Right kidney (tissue), 1 donor: Measurements from ENCODE around the gene PDZD7.
"Not testable (repeated sequence)": the region's sequence is repeated elsewhere in the genome, so short reads cannot be mapped to it uniquely, and the experiment has no call there.

Experiments used
- DNase-seq: peaks from one replicate; pipeline ENCODE4 v3.0.0-alpha.2; 2016

The PDZD7 gene

DNA sequence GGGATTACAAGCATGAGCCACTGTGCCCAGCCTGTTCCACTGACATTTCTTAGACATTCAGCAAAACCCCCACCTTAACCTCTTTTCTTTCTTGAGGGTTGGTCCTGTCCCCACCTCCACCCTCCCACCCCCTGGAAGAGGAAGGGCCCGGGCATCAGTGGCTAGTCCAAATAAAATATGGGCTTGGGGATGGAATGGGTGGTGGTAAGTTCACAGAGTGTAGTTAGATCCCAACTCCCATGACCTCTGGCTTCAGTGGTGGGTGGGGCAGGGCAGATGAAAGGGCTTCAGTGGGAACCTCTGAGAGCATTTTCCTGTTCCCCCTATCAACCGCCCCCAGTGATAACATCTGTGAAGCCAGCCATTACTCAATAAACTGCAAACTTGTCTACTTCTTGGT, 9.9 kb upstream of the PDZD7 start:
- DNase-seq: no peak

DNA sequence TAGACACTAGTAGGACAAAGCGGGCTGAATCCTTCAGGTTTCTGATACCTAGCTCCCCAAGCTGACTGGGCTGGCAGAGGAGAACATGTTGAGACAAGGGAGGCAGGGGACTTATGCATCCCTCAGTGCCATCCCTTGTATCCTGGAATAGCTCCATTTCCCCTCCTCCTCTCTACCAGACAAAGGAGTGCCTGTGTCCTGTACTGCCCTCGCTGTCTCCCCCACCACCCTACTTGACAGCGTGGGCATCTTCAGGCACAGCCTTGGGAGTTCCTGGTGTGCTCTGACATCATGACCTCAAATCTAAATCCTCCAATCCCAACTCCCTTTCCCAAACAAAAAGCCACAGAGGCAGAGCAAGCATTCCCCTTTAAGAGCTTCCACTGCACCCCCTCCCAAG, 9.1 kb upstream of the PDZD7 start:
- DNase-seq: no peak

DNA sequence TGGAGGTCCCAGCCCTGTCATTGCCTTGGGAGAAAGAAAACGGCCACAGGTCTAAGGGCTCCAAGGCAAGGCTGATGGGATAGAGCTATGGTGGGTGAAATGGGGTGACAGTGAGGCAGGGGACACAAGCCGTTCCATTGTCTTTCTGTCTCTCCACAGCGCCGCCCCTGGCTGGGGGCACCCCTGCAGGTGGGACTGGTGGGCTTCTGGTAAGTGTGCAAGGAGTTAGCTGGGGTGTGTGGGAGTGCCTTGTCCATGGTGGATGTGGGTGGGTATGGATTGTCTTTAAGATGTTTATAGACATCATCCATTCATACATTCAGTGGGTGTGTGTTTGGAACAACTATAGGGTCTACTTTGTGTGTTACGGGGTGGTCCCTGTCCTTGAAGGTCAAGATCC, 7.6 kb upstream of the PDZD7 start:
- DNase-seq: no peak

DNA sequence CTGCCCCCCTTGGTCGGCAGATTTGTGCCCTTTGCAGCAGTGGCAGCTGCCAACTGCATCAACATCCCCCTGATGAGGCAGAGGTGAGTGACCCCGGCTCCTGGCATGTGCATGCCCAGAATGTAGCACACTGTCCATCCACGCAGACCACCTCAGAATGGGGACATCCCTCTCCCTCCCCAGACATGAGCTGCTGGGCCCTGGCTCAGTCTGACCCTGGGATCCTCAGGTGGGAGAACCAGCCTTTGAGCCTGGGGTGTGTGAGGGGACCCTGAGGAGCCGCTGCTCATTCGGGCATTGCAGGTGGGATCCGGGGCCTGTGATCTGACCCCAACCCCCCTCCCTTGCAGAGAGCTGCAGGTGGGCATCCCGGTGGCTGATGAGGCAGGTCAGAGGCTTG, 5.8 kb upstream of the PDZD7 start:
- no peak for DNase-seq

DNA sequence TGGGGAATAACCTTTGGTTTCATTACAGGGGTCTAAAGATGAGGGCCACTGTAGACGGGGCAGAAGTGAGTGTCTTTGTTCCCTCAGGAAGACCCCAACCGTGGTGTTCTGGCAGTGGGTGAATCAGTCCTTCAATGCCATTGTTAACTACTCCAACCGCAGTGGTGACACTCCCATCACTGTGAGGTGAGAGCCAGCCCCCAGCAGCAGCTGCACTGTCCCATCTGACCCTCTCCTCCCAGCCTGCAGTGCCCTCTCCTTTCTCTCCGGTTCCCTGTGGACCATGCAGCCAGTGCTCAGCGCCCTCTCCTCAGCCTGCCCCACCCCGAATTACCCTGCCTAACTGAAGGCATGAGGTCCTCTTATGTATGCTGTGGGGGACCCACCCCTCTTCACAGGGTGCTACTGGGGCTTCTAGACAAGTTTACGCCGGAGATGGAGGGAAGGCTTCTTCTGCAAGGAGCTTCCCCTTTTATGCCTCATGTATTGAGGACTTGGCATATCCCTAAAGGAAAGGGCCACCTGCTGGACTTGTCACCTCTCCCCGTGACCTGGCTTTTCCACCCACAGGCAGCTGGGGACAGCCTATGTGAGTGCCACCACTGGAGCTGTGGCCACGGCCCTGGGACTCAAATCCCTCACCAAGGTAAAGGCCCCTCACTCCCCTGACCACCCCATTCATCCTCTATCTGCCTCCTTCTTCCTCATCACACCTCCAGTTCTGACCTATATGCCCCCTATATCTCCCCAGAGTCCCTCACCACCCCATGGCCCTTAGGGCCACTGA, 5.2 kb upstream of the PDZD7 start:
- DNase-seq: no peak

DNA sequence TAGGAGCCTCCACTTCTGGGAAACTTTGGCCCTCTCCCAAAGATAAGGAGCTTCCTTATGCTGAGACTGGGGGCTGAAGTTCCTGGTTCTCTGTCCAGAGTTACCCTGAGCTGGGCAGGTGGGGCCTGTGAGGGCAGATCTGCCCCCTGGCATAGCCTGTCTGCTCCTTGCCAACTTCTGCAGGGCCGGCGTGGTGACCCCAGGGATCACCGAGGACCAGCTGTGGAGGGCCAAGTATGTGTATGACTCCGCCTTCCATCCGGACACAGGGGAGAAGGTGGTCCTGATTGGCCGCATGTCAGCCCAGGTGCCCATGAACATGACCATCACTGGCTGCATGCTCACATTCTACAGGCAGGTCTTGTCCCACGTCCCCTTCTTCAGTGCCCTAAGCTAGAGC, 4.4 kb upstream of the PDZD7 start:
- DNase-seq: no peak

DNA sequence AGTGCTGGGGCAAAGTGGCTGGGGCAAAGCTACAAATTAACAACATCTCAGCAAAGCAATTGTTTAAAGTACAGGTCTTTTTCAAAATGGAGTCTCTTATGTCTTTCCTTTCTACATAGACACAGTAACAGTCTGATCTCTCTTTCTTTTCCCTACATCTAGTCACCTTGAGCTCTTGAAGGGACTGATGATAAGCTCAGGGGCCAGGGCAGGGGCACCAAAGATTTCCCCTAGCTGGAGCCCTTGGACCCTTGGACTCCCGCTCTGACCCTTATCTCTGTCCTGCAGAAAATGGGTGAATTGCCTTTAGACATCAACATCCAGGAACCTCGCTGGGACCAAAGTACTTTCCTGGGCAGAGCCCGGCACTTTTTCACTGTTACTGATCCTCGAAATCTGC, 3.5 kb upstream of the PDZD7 start:
- not testable (repeated sequence) for DNase-seq

DNA sequence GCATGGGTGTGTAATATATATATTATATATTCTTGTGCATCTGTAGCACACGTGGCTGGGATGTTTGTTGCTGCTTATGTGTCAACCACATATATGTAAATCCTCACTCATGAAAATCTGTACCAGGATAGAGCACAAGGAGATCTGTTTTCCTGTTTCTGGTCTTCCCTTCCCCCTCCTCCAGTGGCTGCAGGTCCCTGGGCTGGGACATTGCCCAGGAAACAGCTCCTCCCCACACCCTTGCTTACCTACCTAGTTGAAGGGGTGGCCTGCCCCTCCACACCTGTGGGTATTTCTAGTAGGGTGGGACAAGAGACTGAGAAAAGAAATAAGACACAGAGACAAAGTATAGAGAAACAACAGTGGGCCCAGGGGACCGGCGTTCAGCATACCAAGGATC, 2.3 kb upstream of the PDZD7 start:
- no peak for DNase-seq

DNA sequence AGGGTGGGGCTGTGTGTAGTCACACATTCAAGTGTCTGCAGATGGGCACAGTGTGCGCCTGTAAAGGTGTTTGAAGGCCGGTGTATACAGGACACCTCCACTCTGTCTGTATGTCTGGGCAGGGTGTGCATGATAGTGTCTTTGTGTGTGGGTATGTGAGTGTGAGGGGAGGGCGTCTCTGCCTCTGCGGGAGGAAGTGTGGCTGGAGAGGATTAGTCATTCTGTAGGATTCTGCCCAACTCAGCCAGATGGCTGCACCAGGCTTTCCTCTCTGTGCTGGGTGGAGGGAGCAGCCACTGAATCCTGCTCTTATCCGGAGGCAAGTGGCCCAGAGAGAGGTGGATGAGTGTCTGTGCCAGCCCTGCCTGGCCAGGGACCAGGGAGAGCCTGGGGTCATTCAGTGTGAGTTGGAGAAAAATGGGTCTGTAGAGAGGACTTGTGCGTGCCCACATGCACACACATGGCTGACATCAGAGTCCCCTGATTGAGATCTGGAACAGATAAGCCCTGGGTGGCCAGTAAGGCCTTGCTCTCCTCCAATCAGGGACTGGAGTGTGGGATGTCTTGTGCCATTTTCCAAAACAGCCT, 1.8 kb upstream of the PDZD7 start:
- no peak for DNase-seq

DNA sequence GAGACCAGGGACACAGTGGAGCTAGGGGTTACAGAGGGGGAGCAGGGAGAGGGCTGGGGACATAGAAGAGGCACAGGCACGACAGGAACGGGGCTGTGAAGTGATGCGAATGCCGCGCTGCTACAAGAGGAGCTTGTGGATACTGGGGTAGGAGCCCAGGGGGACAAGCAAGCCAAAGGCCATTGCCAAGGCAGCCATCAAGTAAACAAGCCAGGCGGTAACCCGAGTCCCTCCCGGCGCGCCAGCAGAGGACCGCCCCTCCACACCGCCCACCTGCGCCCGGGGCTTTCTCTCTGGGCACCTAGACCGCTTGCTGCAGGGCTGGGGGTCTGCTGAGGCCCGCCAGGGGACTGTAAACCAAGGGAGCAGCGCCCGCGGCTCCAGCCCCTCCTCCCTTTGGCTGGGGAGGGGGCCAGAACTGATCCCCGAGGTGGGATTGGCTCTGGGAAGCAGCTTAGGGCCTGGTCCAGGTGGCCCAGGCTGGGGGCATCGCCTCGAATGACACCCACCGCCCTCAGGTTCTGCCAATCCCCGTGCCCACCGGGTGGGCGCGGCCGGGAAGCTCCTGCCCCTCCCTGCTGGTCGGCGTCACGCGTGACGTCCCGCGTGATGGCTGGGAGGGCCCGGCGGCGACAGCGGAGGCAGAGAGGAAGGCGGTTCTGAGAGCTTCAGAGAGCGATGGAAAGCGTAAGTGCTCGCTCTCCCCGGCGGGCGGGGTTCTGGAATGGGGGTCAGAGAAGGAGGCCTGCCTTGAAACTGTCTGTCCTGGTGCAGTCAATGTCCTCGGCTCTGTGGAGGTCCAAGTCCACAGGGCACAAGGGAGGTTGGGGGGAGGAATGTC, 1.1 kb upstream of the PDZD7 start:
- peak; percentile 85 for DNase-seq

DNA sequence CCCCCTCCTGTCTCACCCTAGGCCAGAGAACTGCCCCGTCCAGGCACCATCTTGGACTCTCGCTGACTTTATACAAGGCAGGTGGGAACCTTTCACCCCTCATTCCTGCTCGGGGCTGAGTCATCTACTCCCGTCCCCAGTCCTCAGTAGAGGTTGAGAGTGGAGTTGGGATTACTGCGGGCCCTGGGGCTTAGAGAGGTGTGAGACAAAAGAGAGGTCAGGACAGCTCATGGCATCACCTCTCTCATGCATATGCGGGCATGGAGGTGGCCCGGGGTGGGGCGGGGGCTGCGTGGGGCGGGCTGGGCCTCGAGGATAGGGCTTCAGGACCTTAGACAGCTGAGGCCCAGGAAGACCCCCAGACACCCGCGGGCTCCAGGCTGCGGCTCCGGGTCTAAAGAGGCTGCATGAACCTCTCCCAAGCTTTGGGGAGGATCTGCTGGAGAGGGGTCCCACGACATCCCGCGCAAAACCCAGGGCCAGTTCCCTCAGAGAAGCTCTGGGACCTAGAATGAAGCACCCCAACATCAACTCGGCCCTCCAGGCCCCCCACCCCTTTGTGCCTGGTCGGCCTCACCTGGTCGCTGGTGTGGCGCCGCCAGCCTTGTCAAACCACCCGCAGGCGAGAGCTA, 317 bp downstream of the PDZD7 start:
- no peak for DNase-seq

DNA sequence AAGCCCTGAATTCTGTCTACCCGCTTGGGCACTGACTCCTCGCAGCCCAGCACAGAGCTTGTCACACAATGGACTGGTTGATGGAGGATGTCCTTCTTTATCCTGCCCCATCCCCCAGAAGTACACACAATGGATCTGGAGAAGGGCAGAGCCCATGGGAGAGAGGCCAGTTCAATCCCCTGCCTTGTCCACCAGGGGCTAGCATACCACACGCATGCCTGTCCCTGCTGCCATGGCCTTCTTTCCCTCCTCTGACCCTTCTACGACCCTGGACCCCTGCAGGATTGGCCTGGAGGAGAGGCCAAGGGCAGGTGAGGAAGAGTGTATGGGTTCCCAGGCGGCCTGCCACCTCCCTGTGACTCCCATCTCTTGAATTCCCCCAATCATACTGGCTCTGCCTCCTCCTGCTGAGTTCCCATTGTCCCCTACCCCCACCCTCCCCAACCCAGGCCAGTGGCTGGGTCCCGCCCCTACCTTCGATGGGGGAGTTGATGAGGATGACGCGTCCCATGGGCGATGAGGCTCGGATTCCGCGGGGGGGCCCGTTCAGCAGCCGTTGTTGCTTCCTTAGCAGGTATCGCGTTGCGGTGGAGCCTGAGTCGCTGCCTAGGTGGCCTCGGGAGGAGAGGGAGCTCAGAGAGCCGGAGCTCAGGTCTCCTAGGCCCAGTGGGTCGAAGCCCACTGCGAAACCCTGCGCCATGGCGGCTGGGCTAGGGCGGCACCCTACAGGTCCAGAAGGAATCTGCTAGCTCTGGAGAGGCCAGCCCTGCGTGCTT, 1.2 kb downstream of the PDZD7 start:
- no peak for DNase-seq

DNA sequence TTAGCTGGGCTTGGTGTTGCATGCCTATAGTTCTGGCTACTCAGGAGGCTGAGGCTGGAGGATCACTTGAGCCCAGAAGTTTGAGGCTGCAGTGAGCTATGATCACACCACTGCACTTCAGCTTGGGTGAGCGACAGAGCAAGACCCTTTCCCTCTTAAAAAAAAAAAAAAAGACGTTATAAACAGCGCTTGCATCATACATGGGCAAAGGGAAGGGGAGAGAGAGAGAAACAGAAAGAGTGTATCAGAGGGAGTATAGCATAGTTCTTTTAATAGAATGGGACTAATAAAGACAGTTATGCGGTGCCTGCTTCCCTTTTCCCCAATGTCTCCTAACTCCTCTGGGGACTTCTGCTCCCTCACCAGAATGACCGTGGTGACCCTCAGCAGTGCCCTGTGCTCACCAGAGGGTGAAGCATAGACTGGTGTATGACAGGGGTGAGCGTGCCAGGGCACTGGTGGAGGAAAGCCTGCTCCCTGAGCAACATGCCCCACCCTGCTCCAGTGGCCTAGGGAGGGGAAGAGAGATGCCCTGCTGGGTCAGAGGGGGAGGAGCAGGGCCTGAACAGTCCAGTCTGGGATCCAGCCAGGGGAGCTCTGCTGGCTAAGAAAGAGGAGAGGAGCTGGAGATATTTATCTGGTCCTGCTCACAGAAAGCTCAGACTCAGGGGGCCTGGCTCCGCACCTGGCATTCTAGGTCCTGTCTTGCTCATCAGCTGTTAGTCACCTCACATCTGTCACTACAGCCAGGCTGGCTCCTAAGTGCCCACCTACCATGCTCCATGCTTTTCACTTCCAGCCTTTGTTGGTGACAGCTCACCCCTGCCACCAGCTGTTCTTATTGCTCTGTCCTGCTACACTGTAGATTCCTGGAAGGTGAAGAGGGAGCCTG, 2.2 kb downstream of the PDZD7 start:
- peak; percentile 23 for DNase-seq

DNA sequence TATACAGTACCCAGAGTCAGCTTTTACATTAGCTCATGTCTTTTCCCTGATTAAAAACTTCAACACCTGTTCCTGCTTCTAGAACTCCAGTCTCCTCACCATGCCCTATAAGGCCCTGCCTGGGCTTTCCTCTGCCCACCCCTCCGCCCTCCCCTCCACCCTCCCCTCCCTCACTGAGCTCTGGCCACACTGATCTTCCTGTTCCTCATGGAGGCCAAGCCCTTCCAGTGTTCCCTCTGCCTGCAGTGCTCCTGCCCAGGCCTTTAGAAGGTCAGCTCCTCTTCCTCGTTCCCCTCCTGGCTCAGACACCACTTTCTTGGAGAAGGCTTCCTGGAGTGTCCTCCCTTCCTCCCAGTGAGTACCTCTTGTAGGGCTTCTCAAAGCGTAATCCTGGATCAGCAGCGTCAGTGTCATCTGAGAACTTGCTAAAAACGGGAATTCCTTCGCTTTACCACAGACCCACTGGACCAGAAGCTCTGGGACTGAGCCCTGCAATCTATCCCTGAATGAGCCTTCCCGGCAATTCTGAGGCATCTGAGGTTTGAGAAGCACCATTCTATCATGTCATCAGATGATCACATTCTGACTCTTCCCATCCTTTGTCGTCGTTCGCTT, 3.7 kb downstream of the PDZD7 start:
- DNase-seq: no peak

DNA sequence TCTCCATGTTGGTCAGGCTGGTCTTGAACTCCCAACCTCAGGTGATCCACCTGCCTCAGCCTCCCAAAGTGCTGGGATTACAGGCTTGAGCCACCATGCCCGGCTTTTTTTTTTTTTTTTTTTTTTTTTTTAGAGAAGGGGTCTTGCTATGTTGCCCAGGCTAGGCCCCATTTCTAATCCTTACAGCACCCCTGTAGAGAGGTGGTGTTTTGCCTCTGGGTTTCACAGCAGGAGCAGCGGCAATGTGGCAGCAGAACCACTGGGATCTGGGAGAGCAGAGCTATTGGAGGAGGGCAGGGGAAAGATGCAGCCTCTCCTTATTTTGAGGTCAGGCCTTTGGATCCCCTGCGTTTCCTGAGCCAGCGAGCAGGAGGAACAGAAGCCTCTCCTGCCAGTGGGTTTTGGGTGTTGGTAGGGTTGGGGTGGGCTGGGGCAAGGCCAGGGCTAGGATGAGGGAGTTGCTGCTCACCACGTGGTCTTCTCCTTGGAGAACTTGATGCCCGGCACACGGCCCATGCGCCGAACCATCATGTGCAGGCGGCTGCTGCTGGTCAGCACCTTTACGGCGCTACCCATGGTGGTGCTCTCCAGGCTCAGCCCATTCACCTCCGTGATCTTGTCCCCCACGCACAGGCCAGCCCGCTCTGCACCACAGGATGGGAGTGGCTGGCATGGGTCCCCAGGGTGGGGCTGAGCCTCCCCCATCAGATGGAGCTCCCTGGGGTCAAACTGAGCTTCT, 7.8 kb downstream of the PDZD7 start:
- DNase-seq: no peak

DNA sequence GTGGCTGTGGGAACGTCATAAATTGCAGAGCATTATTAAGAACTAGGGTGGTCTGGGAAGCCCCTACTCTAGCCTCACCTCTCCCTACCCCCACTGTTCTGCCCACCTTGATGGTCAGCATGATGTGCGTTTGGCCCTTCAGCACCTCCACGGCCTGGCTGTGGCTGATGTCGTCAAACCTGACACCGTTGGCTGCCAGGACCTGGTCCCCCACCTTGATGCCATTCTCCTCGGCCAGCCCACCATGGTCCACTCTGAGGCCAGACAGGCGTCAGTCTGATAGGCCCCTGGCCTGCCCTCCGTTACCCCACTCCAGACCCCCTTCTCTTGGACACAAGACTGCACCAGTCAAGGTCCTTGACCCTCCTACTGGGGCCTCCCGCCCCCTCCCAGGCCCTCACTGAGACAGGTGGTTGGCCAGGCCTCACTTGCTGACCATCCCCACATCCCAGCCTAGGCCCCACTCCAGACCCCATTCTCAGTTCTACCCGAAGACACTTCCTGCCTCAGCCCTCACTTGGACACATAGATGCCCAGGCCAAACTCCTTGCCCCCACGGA, 9.2 kb downstream of the PDZD7 start:
- DNase-seq: no peak

DNA sequence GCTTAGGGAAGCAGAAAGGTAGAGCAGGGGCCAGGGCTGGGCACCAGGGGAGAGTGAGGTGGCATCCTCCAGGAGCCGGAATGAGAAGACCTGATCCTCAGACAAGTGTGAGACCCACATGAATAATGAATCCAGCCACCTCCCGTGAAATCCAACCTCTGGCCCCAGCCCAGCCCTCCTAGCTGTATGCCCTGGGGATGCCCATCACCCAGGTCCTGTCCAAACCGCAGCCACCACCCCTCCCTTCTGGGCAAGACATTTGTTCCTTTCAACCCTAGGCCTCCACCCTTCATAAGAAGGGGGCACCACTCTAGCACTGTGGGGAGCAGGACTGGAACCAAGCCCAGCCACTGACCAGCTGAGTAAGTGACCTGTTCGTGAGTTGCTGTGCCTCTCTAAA, 9.7 kb downstream of the PDZD7 start:
- no peak for DNase-seq

DNA sequence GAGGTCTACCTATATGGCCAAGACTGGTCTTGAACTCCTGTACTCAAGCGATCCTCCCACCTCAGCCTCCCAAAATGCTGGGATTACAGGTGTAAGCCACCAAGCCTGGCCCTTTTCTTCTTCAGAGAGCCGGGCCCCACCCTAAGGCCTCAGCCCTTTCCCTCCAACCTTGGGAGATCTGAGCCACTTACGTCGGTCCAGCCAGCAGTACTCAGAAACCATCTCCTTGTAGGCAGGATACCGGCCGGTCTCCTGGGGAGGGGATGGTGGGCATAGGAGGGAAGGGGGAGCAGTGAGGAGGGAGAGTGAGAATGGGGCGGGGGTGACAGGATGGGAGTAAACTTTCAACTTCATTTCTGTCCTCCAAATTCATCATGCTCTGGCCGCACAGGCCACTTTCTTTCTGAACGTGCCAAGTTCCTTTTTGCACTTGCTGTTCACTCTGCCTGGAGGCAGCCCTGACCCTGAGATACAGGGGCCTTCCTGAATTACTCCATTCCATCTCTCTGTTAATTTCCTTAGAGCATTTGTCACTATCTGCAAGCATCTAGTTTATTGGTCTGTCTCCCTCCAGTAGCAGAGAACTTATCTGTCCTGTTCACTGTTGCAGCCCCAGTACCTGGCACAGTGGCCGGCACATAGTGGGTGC, 10.4 kb downstream of the PDZD7 start:
- DNase-seq: no peak

DNA sequence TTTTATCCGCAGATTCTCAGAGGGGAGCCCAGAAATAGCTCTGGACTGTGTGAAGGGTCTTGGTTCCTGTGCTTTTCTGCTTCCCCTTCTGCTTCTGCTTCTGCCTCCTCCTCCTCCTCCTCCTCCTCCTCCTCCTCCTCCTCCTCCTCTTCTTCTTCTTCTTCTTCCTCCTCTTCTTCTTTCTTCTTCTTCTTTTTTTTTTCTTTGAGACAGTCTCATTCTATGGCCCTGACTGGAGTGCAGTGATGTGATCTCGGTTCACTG, 11.6 kb downstream of the PDZD7 start:
- DNase-seq: no peak
